Neural progenitor cell (in vitro differentiated cells): ENCODE measurements around the gene MYRIP. TPM values are rescaled to one million over a fixed set of nuclear protein-coding genes. Genes with fewer than 3 reads are reported as not detected.

ENCODE experiments used
- DNase-seq: peaks from one replicate; pipeline ENCODE4 v3.0.0-alpha.2; 2016; ENCODE audit warnings: low spot score
- H2AFZ ChIP-seq: fragments of 200-600 bp; sonication (generic); replicated peaks from 2 replicates; pipeline ENCODE4 v1.6.1; 2016; ENCODE audit warnings: antibody characterized with exemption
- H3F3A ChIP-seq: fragments of 200-600 bp; sonication (generic); 2 replicates; pipeline ENCODE4 v1.6.1; 2016; ENCODE audit warnings: antibody characterized with exemption, low read depth
- H3K27ac ChIP-seq: fragments of 200-600 bp; sonication (generic); 2 replicates; pipeline ENCODE4 v1.5.1; 2016; ENCODE audit warnings: mild to moderate bottlenecking
- H3K27me3 ChIP-seq: fragments of 200-600 bp; sonication (generic); 2 replicates; pipeline ENCODE4 v1.6.1; 2016; ENCODE audit warnings: mild to moderate bottlenecking, moderate library complexity
- H3K36me3 ChIP-seq: fragments of 200-600 bp; sonication (generic); 2 replicates; pipeline ENCODE4 v1.5.1; 2016
- H3K4me1 ChIP-seq: fragments of 200-600 bp; sonication (generic); 2 replicates; pipeline ENCODE4 v1.6.1; 2016; ENCODE audit warnings: mixed run types
- H3K4me2 ChIP-seq: fragments of 200-600 bp; sonication (generic); 2 replicates; pipeline ENCODE4 v1.6.1; 2016
- H3K4me3 ChIP-seq: fragments of 200-600 bp; sonication (generic); 2 replicates; pipeline ENCODE4 v1.5.1; 2016
- H3K79me2 ChIP-seq: fragments of 200-600 bp; sonication (generic); 2 replicates; pipeline ENCODE4 v1.6.1; 2016; ENCODE audit warnings: low read depth
- H3K9ac ChIP-seq: fragments of 200-600 bp; sonication (generic); 2 replicates; pipeline ENCODE4 v1.6.1; 2016
- H3K9me3 ChIP-seq: fragments of 200-600 bp; sonication (generic); 2 replicates; pipeline ENCODE4 v1.5.1; 2016; ENCODE audit warnings: low read depth
- H4K20me1 ChIP-seq: fragments of 200-600 bp; sonication (generic); 2 replicates; pipeline ENCODE4 v1.6.1; 2016; ENCODE audit warnings: low read depth
- H3K27ac Mint-ChIP-seq: 3 replicates; pipeline ENCODE4 v1.8.0; 2021; ENCODE audit warnings: mixed read lengths
- H3K27me3 Mint-ChIP-seq: 2 replicates; pipeline ENCODE4 v1.8.0; 2022; ENCODE audit warnings: low read depth, mild to moderate bottlenecking, inconsistent platforms, moderate library complexity, mixed read lengths; ENCODE audit not compliant: insufficient read depth
- H3K36me3 Mint-ChIP-seq: 3 replicates; pipeline ENCODE4 v1.8.0; 2021; ENCODE audit warnings: mixed read lengths
- H3K4me1 Mint-ChIP-seq: 3 replicates; pipeline ENCODE4 v1.8.0; 2021; ENCODE audit warnings: mixed read lengths
- H3K4me3 Mint-ChIP-seq: 3 replicates; pipeline ENCODE4 v1.8.0; 2021; ENCODE audit warnings: mild to moderate bottlenecking, moderate library complexity, mixed read lengths
- H3K9me3 Mint-ChIP-seq: 3 replicates; pipeline ENCODE4 v1.8.0; 2020; ENCODE audit warnings: mixed read lengths
- CTCF ChIP-seq: fragments of 200-600 bp; sonication (generic); IDR thresholded peaks from 2 replicates; pipeline ENCODE4 v1.5.1; 2017; ENCODE audit warnings: antibody characterized with exemption, mild to moderate bottlenecking
- EZH2 ChIP-seq: fragments of 200-600 bp; sonication (generic); IDR thresholded peaks from 2 replicates; pipeline ENCODE4 v1.6.1; 2017; ENCODE audit warnings: antibody characterized with exemption, mild to moderate bottlenecking, moderate library complexity
- EZH2phosphoT487 ChIP-seq: fragments of 200-600 bp; sonication (generic); IDR thresholded peaks from 2 replicates; pipeline ENCODE4 v1.6.1; 2017; ENCODE audit warnings: antibody characterized with exemption
- total RNA-seq: library from RNA; depleted of rRNA; stranded (reverse); fragments of >200 nt; gene quantifications from 2 replicates; pipeline ENCODE4 v1.2.3, GENCODE V29; 2015; ENCODE audit warnings: low replicate concordance

MYRIP gene
- total RNA-seq, 1 donor from 2014 or later, result 0.62 TPM

GRCh38 chr3:39935261-39935660 lies 125.9 kb downstream of the MYRIP start:
- Mint-ChIP-seq H3K4me3 (no peak overlapping the region), H3K36me3 (no peaks in the 10 kb centered on the region), H3K4me1 (no peaks in the 10 kb centered on the region), H3K27ac (no peak overlapping the region), H3K27me3 (peaks cover 3% of the 10 kb centered on the region), H3K9me3 (no peaks in the 10 kb centered on the region)
- Histone ChIP-seq H3K79me2 (no peaks in the 10 kb centered on the region), H3K4me3 (no peak overlapping the region), H4K20me1 (no peaks in the 10 kb centered on the region), H3K36me3 (no peaks in the 10 kb centered on the region), H3K4me1 (no peaks in the 10 kb centered on the region), H3K27ac (no peak overlapping the region), H2AFZ (no peak overlapping the region), H3K27me3 (no peaks in the 10 kb centered on the region), H3K4me2 (no peak overlapping the region), H3K9ac (no peak overlapping the region), H3K9me3 (no peaks in the 10 kb centered on the region), H3F3A (no peaks in the 10 kb centered on the region)
- TF ChIP-seq CTCF (no peak), EZH2 (no peak), EZH2phosphoT487 (no peak)
- no peak for DNase-seq

- DNase-seq, result no peak
- no peaks in the 10 kb centered on the region for H3K36me3 ChIP-seq
- no peaks in the 10 kb centered on the region for H3K4me1 Mint-ChIP-seq
- no peak overlapping the region for H3K27ac Mint-ChIP-seq
- H3K4me1 ChIP-seq, result no peaks in the 10 kb centered on the region
- H4K20me1 ChIP-seq, result no peaks in the 10 kb centered on the region
- no peak overlapping the region for H3K4me2 ChIP-seq
- no peak overlapping the region for H3K27ac ChIP-seq
- H3K36me3 Mint-ChIP-seq, result no peaks in the 10 kb centered on the region
- peaks cover 3% of the 10 kb centered on the region for H3K27me3 Mint-ChIP-seq
- H3K9me3 Mint-ChIP-seq, result no peaks in the 10 kb centered on the region
- H3F3A ChIP-seq, result no peaks in the 10 kb centered on the region
- no peaks in the 10 kb centered on the region for H3K27me3 ChIP-seq
- H3K9me3 ChIP-seq, result no peaks in the 10 kb centered on the region
- H3K79me2 ChIP-seq, result no peaks in the 10 kb centered on the region
- H2AFZ ChIP-seq, result no peak overlapping the region
- H3K9ac ChIP-seq, result no peak overlapping the region
- no peak for TF ChIP-seq CTCF
- no peak for TF ChIP-seq EZH2phosphoT487
- no peak for TF ChIP-seq EZH2
- H3K4me3 ChIP-seq, result no peak overlapping the region
- H3K4me3 Mint-ChIP-seq, result no peak overlapping the region
These were observed 127.4 kb downstream of the MYRIP start for GRCh38 chr3:39936848-39937247.

- no peaks in the 10 kb centered on the region for H3K4me1 ChIP-seq
- no peaks in the 10 kb centered on the region for H3K27me3 ChIP-seq
- Mint-ChIP-seq H3K36me3 (no peaks in the 10 kb centered on the region), H3K4me3 (no peak overlapping the region), H3K27me3 (peaks cover 4% of the 10 kb centered on the region), H3K9me3 (no peaks in the 10 kb centered on the region), H3K27ac (no peak overlapping the region), H3K4me1 (no peaks in the 10 kb centered on the region)
- H3K9ac ChIP-seq, result no peak overlapping the region
- H3F3A ChIP-seq, result no peaks in the 10 kb centered on the region
- H3K79me2 ChIP-seq, result no peaks in the 10 kb centered on the region
- H2AFZ ChIP-seq, result no peak overlapping the region
- no peak for DNase-seq
- H3K27ac ChIP-seq, result no peak overlapping the region
- TF ChIP-seq EZH2phosphoT487 (no peak), EZH2 (no peak), CTCF (no peak)
- H3K4me3 ChIP-seq, result no peak overlapping the region
- H3K4me2 ChIP-seq, result no peak overlapping the region
- no peaks in the 10 kb centered on the region for H3K9me3 ChIP-seq
- no peaks in the 10 kb centered on the region for H4K20me1 ChIP-seq
- H3K36me3 ChIP-seq, result no peaks in the 10 kb centered on the region
These were observed 127.9 kb downstream of the MYRIP start for GRCh38 chr3:39937315-39937714.

- no peaks in the 10 kb centered on the region for H3K9me3 Mint-ChIP-seq
- H3K36me3 ChIP-seq, result no peaks in the 10 kb centered on the region
- no peak overlapping the region for H3K4me3 Mint-ChIP-seq
- H4K20me1 ChIP-seq, result no peaks in the 10 kb centered on the region
- H3K9ac ChIP-seq, result no peak overlapping the region
- no peaks in the 10 kb centered on the region for H3K27me3 ChIP-seq
- H3K27ac Mint-ChIP-seq, result no peak overlapping the region
- H3K4me1 Mint-ChIP-seq, result no peaks in the 10 kb centered on the region
- no peaks in the 10 kb centered on the region for H3K9me3 ChIP-seq
- DNase-seq, result no peak
- no peaks in the 10 kb centered on the region for H3K79me2 ChIP-seq
- no peaks in the 10 kb centered on the region for H3F3A ChIP-seq
- no peak overlapping the region for H3K4me2 ChIP-seq
- TF ChIP-seq EZH2phosphoT487 (no peak), EZH2 (no peak), CTCF (no peak)
- no peaks in the 10 kb centered on the region for H3K4me1 ChIP-seq
- no peak overlapping the region for H3K4me3 ChIP-seq
- H3K27me3 Mint-ChIP-seq, result peaks cover 2% of the 10 kb centered on the region
- H3K36me3 Mint-ChIP-seq, result no peaks in the 10 kb centered on the region
- H3K27ac ChIP-seq, result no peak overlapping the region
- H2AFZ ChIP-seq, result no peak overlapping the region
These were observed 128.5 kb downstream of the MYRIP start for GRCh38 chr3:39937874-39938273.
